Panc1 (cell line): ENCODE measurements around the gene CHSY1. TPM values are rescaled to one million over a fixed set of nuclear protein-coding genes. Genes with fewer than 3 reads are reported as not detected.

Experiments used
- ATAC-seq: fragments of 200-7000 bp; cut with Tn5 transposase; 2 replicates; pipeline ENCODE4 v1.9.1; 2020; ENCODE audit warnings: mild to moderate bottlenecking, moderate library complexity
- BruUV-seq: library from RNA; stranded (reverse); fragments of 400-500 nt; replicated peaks from 2 replicates; lab custom pipeline; 2021; lab: Mats Ljungman, UMichigan
- CTCF ChIA-PET: fragments of 300-600 bp; sonication (Branson Sonifier 250); formaldehyde crosslinking; loops from one replicate; lab custom pipeline; 2022; ENCODE audit warnings: antibody characterized with exemption; lab: Charles Lee
- POLR2A ChIA-PET: fragments of 300-600 bp; sonication (Branson Sonifier 250); formaldehyde crosslinking; loops from one replicate; lab custom pipeline; 2022; ENCODE audit warnings: antibody characterized with exemption; lab: Charles Lee
- DNase-seq: peaks from one replicate; pipeline ENCODE4 v3.0.0-alpha.2; 2010; ENCODE audit warnings: low read depth, low spot score
- H3K27ac ChIP-seq: 2 replicates; pipeline ENCODE4 v1.5.1; 2011; ENCODE audit warnings: mild to moderate bottlenecking, low read length, inconsistent platforms
- H3K27me3 ChIP-seq: fragments of 200-500 bp; sonication (Bioruptor generic); 2 replicates; pipeline ENCODE4 v1.6.0; 2014; ENCODE audit warnings: low read length, inconsistent platforms; ENCODE audit not compliant: control insufficient read depth, insufficient read depth
- H3K36me3 ChIP-seq: fragments of 200-500 bp; sonication (Bioruptor generic); 2 replicates; pipeline ENCODE4 v1.5.1; 2014; ENCODE audit warnings: inconsistent platforms, mild to moderate bottlenecking, low read length, moderate library complexity; ENCODE audit not compliant: control insufficient read depth, insufficient read depth
- H3K4me1 ChIP-seq: 2 replicates; pipeline ENCODE4 v1.5.1; 2011; ENCODE audit warnings: inconsistent platforms, mild to moderate bottlenecking, low read length, moderate library complexity; ENCODE audit not compliant: control insufficient read depth, insufficient read depth
- H3K4me3 ChIP-seq, 2 experiments: 2 replicates each; pipeline ENCODE4 v1.5.1; 2011 to 2012; ENCODE audit warnings: low read depth in 2 of 2, low read length in 2 of 2, mild to moderate bottlenecking in 2 of 2, inconsistent platforms in 1 of 2, moderate library complexity in 1 of 2
- H3K9me3 ChIP-seq: fragments of 200-500 bp; sonication (Bioruptor generic); 2 replicates; pipeline ENCODE4 v1.5.1; 2014; ENCODE audit warnings: low read depth, mild to moderate bottlenecking, inconsistent platforms, low read length, moderate library complexity; ENCODE audit not compliant: control insufficient read depth, insufficient read depth
- POLR2AphosphoS5 ChIP-seq: IDR thresholded peaks from 2 replicates; pipeline ENCODE4 v1.6.1; 2012; ENCODE audit warnings: mild to moderate bottlenecking, low read depth, low read length, moderate library complexity
- SIN3A ChIP-seq: IDR thresholded peaks from 2 replicates; pipeline ENCODE4 v1.6.1; 2012; ENCODE audit warnings: low read depth, mild to moderate bottlenecking, low read length, moderate library complexity, borderline replicate concordance; ENCODE audit not compliant: insufficient read depth
- TCF7L2 ChIP-seq: IDR thresholded peaks from 2 replicates; pipeline ENCODE4 v1.6.1; 2011; ENCODE audit warnings: mild to moderate bottlenecking, low read depth, low read length, inconsistent platforms
- in situ Hi-C: cut with HindIII; loops from 2 replicates; pipeline ENCODE4 v1.10.0; 2016; ENCODE audit warnings: low sequenced_read_pairs, low pct_unique_long_range_greater_than_20kb
- intact Hi-C: fragments of 100-400 bp; cut with micrococcal nuclease; formaldehyde crosslinking; loops from one replicate; pipeline ENCODE4 v1.10.0; 2022; ENCODE audit not compliant: unreplicated experiment
- total RNA-seq: library from RNA; stranded (reverse); gene quantifications from one replicate; pipeline ENCODE4 v1.2.1, GENCODE V29; 2021; ENCODE audit not compliant: unreplicated experiment
- TF ChIP-seq, protein P1 (sequence below), 2 experiments: IDR thresholded peaks; 2 replicates each; pipeline ENCODE4 v1.6.1; 2011 to 2012; ENCODE audit warnings: low read depth in 2 of 2, control low read depth in 1 of 2, low read length in 1 of 2, mild to moderate bottlenecking in 1 of 2, moderate library complexity in 1 of 2; ENCODE audit not compliant: insufficient read depth in 1 of 2
- TF ChIP-seq, protein P2 (sequence below): fragments of 450-650 bp; IDR thresholded peaks from 2 replicates; pipeline ENCODE4 v1.5.1; 2017; ENCODE audit warnings: mild to moderate bottlenecking

CHSY1 gene
- total RNA-seq, 1 experiment from 2014 or later, result 50.8 TPM

DNA sequence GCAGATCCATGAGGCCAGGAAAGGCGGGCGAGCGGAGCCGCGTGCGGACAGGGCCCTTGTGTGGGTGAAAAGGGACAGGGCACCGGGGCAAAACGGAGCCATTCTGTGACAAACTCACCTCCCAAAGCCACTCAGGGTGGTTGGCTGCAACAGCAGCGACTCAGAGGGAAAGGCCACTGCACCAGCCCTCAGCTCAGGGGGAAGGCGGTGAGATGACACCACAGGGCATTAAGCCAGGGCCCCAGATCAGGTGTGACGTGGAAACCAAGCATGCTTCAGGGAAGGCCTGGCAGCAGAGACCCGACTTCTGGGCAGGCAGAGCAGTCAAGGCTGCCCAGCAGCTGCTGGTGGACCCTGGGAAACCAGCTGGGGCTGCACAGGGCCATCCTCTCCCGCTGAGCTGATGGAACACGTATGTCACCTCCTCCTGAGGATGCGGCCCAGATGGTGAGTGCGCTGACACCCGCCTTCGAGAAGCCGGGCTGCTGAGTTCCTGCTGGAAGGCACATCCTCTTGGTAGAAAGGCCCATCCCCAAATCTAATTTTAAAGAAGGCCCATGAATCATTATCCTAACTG lies 82.3 kb downstream of the CHSY1 start:
- ATAC-seq (no peak), DNase-seq (no peak)
- TF ChIP-seq, protein P1, sequence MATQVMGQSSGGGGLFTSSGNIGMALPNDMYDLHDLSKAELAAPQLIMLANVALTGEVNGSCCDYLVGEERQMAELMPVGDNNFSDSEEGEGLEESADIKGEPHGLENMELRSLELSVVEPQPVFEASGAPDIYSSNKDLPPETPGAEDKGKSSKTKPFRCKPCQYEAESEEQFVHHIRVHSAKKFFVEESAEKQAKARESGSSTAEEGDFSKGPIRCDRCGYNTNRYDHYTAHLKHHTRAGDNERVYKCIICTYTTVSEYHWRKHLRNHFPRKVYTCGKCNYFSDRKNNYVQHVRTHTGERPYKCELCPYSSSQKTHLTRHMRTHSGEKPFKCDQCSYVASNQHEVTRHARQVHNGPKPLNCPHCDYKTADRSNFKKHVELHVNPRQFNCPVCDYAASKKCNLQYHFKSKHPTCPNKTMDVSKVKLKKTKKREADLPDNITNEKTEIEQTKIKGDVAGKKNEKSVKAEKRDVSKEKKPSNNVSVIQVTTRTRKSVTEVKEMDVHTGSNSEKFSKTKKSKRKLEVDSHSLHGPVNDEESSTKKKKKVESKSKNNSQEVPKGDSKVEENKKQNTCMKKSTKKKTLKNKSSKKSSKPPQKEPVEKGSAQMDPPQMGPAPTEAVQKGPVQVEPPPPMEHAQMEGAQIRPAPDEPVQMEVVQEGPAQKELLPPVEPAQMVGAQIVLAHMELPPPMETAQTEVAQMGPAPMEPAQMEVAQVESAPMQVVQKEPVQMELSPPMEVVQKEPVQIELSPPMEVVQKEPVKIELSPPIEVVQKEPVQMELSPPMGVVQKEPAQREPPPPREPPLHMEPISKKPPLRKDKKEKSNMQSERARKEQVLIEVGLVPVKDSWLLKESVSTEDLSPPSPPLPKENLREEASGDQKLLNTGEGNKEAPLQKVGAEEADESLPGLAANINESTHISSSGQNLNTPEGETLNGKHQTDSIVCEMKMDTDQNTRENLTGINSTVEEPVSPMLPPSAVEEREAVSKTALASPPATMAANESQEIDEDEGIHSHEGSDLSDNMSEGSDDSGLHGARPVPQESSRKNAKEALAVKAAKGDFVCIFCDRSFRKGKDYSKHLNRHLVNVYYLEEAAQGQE (IDR thresholded peaks at IDR 0.05; ENCODE audit: insufficient read depth in 1 of 2, low read depth in 2 of 2, low read length in 1 of 2), result no peak
- intact Hi-C loops, result no loop called here
- no peaks in the 10 kb centered on the region; the same call in 1 of the 2 replicates for H3K36me3 ChIP-seq
- no TSS peak for BruUV-seq
- no peaks in the 10 kb centered on the region for H3K27me3 ChIP-seq
- POLR2A ChIA-PET, result no interaction called here
- CTCF ChIA-PET, result no interaction called here
- no peak overlapping the region for H3K4me3 ChIP-seq
- peaks cover 46% of the 10 kb centered on the region for H3K4me1 ChIP-seq
- H3K9me3 ChIP-seq, result peaks cover 17% of the 10 kb centered on the region; the same call in 1 of the 2 replicates
- in situ Hi-C loops, result no loop called here
- peak overlapping the region; percentile 95 for H3K27ac ChIP-seq

DNA sequence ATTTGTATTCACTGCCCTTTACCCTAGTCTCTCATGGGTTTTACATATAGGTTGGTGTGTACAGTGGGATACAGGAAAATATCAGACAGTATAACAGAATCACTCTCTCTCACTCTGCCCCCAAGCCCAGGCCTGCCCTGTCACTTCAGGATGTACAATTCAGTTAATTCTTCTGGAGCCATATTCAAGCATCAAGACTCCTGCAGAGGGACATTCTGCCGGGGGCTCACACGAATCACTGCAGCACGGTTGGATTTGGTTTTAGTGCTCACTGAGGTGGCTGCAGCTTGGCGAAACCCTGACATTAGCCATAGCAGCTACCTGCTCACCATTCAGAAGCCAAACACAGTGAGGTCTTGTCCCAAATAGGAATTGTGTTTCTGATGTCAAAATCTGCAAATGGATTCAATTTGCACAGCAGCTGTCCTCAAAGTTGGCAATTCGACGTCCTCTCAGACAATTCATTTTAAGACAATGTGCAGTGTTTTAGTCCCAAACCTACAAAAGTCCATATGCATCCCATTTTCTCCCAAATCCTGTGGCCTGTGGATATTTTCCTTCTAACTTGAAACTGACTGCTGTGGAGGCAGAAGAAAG lies 82.9 kb downstream of the CHSY1 start:
- peaks cover 17% of the 10 kb centered on the region; the same call in 1 of the 2 replicates for H3K9me3 ChIP-seq
- intact Hi-C loops, result no loop called here
- peak overlapping the region; percentile 95 for H3K27ac ChIP-seq
- in situ Hi-C loops, result no loop called here
- H3K36me3 ChIP-seq, result no peaks in the 10 kb centered on the region; the same call in 1 of the 2 replicates
- POLR2A ChIA-PET, result interaction anchor here (0.5 kb wide), 1 partner anchor 312 kb away, joined by 6 read pairs; no protein-coding TSS in a partner anchor
- H3K4me3 ChIP-seq, result no peak overlapping the region
- TF ChIP-seq SIN3A (no peak), POLR2AphosphoS5 (no peak), TCF7L2 (no peak)
- TF ChIP-seq, protein P2, sequence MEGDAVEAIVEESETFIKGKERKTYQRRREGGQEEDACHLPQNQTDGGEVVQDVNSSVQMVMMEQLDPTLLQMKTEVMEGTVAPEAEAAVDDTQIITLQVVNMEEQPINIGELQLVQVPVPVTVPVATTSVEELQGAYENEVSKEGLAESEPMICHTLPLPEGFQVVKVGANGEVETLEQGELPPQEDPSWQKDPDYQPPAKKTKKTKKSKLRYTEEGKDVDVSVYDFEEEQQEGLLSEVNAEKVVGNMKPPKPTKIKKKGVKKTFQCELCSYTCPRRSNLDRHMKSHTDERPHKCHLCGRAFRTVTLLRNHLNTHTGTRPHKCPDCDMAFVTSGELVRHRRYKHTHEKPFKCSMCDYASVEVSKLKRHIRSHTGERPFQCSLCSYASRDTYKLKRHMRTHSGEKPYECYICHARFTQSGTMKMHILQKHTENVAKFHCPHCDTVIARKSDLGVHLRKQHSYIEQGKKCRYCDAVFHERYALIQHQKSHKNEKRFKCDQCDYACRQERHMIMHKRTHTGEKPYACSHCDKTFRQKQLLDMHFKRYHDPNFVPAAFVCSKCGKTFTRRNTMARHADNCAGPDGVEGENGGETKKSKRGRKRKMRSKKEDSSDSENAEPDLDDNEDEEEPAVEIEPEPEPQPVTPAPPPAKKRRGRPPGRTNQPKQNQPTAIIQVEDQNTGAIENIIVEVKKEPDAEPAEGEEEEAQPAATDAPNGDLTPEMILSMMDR, result no peak
- TF ChIP-seq, protein P1 (IDR thresholded peaks at IDR 0.05; ENCODE audit: insufficient read depth in 1 of 2, low read depth in 2 of 2, low read length in 1 of 2), result no peak
- H3K27me3 ChIP-seq, result no peaks in the 10 kb centered on the region
- CTCF ChIA-PET, result no interaction called here
- peaks cover 46% of the 10 kb centered on the region for H3K4me1 ChIP-seq
- DNase-seq (no peak), ATAC-seq (peak; percentile 38)
- BruUV-seq, result no TSS peak
